GM12892 (cell line): ENCODE results near the gene MSANTD1.
"Not testable (repeated sequence)": the region's sequence is repeated elsewhere in the genome, so short reads cannot be mapped to it uniquely, and the experiment has no call there.

Source experiments
- DNase-seq: peaks from one replicate; pipeline ENCODE4 v3.0.0; 2011; ENCODE audit not compliant: insufficient read length
- FAIRE-seq: peaks from 2 replicates; lab custom pipeline; 2011; peaks lifted over from hg19 to GRCh38; lab: Jason Lieb, UNC
- POLR2A ChIP-seq: IDR thresholded peaks from 2 replicates; pipeline ENCODE4 v1.6.1; 2011; ENCODE audit warnings: low read depth, low read length, control low read depth
- POLR2AphosphoS5 ChIP-seq: IDR thresholded peaks from 2 replicates; pipeline ENCODE4 v1.6.1; 2011; ENCODE audit warnings: low read depth, low read length, control low read depth
- TAF1 ChIP-seq: IDR thresholded peaks from 2 replicates; pipeline ENCODE4 v1.6.1; 2011; ENCODE audit warnings: low read depth, mild to moderate bottlenecking, control low read depth, low read length, borderline replicate concordance

Gene MSANTD1

DNA sequence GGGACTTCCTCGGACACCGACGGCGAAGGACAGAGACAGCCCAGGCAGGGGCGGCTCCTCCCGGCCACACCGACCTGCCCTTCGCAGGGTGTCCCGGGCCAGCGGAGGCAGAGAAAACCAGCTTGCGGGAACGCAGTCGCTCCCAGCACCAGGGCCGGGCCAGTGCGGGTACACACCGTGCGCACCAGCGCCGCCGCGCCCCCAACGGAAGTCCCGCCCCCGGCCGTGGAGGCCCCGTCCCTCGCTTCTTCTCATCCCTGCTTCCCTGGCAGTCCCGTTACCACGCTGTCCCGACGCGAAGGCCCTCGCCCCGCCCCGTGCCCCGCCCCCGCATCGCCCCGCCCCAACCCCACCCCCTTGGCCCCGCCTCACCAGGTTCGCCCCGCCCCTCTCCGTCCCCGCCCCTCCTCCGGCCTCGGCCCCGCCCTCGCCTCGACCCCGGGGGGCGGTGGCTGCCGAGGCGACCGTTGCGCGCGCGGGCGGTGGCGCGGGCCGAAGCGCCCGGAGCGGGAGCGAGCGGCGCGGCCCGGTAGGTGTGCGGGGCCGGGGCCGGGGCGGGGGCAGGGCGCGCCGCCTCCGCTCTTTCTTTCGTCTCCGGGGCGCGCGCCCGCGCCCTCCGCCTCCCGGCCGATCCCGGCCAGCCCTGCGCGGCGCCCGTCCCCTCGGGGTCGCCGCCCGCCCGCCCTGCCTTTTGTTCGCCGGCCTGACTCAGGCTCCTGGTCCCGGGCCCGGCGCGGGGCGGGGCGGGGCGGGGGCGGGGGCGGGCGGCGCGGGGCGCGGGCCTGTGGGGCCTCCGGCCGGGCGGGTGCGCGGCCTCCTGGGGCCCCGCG lies 43.8 kb downstream of the MSANTD1 start, which contains the start of gene RGS12:
TSS of gene RGS12 (plus strand) at position 451 of the 830 bp plus-strand sequence. CDS start 23,150 bp downstream, outside the sequence.
- DNase-seq (peak; percentile 94), FAIRE-seq (peak; percentile 66)
- TF ChIP-seq POLR2A (no peak), TAF1 (no peak), POLR2AphosphoS5 (no peak)

DNA sequence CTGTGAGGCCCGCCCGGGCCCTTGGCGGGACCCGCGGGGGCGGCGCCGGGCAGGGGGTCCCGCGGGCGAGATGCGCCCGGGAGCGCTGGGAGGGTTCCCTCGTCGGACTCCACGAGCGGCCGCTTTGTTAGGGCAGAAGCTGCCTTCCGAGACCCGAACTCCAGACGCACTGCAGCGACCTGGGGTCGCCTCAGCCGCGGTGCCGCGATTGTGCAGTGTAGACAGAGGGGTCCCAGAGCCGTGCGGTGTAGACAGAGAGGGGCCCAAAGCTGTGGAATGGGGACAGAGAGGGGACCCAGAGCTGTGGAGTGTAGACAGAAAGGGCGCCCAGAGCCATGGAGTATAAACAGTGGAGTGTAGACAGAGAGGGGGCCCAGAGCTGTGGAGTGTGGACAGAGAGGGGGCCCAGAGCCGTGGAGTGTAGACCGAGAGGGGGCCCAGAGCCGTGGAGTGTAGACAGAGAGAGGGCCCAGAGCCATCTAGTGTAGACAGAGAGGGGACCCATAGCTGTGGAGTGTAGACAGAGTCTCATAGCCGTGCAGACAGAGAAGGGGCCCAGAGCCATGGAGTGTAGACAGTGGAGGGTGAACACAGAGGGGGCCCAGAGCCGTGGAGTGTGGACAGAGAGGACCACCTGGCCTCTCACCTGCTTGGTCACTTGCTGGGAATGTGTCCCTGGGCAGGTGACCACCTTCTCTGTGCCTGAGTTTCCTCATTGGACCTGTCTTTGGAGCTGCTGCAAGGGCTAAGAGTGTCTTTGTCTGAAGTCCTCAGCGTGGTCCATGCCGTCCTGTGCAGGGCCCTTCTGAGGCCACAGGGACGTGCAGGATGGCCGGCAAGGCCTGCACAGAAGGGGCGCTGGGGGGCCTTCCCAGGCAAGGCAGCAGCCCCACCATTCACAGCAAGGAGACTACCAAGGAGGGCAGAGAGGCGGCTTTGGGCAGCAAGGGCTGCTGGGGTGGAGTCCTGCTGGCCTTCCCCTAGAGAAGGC lies 44.7 kb downstream of the MSANTD1 start:
- no peak for TF ChIP-seq POLR2AphosphoS5
- no peak for TF ChIP-seq TAF1
- TF ChIP-seq POLR2A = no peak
- DNase-seq (no peak), FAIRE-seq (no peak)

DNA sequence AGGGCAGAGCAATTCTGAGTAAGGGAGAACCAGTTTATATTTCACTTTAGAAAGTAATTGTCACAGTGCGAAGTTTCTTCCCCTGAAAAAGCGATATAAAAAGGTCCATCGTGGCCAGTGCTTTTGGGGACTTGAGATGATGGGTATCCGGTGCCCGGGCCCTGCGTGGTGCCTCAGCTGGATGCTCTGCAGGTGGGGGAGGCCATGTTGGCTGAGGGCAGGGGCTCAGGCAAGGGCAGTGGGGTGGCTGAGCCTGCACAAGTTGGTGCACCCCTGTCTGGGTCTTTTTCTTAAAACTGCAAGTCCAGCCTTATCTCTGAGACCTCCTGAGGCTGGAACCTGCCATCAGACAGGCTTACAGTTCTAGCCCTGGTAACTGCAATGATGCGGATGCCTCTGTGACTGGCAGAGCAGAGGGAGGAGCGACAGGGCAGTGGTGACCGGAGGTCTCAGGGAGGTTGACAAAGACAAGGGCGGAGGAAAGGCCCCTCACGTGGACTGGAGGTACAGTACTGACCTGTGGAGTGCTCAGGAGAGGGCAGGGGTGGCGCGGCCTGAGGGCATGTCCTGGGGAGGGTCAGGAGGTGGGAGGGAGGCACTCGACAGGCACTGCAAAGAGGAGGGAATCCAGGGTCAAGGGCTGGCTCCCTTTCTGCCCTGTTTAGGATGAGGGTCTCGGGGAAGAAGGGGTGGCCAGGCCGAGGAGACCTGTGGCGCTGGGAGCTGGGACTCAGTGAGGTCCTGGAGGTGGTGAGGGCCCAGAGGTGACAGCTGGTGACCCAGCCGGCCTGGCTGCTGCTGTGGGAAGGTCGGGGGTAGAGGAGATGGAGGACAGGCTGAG lies 45.7 kb downstream of the MSANTD1 start:
- TF ChIP-seq POLR2AphosphoS5 (no peak), TAF1 (no peak), POLR2A (no peak)
- DNase-seq (no peak), FAIRE-seq (no peak)

DNA sequence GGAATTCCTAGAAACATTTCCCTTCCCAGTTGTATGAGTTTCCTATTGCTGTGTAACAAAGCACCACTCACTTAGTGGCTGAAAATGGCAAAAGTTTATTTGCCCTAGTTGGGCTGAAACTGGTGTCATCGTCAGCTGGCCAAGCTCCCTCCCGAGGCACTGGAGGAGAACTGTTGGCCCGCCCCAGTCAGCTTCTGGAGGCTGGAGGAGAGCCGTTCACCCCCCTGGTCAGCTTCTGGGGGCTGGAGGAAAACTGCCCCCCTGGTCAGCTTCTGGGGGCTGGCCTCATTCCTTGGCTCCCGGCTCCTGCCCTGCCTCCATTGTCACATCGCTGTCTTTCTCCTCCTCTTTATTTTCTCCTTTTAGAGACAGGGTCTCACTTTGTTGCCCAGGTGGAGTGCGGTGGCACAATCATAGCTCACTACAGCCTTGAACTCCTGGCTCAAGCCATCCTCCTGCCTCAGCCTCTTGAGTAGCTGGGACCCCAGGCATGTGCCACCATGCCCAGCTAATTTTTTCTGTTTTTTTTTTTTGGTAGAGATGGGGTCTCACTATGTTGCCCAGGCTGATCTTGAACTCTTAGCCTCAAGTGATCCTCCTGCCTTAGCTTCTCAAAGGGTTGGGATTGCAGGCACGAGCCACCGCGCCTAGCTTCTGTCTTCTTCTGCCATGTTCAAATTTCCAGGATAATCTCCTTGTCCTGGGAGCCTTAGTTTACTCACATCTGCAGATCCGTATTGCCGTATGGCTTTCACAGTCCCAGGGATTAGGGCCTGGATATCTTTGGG lies 47.1 kb downstream of the MSANTD1 start:
- TF ChIP-seq POLR2AphosphoS5 = no peak
- no peak for TF ChIP-seq TAF1
- DNase-seq (no peak), FAIRE-seq (no peak)

- no peak for TF ChIP-seq TAF1
- FAIRE-seq (no peak), DNase-seq (no peak)
These were observed 47.7 kb downstream of the MSANTD1 start for GRCh38 chr4:3296651-3297050.

DNA sequence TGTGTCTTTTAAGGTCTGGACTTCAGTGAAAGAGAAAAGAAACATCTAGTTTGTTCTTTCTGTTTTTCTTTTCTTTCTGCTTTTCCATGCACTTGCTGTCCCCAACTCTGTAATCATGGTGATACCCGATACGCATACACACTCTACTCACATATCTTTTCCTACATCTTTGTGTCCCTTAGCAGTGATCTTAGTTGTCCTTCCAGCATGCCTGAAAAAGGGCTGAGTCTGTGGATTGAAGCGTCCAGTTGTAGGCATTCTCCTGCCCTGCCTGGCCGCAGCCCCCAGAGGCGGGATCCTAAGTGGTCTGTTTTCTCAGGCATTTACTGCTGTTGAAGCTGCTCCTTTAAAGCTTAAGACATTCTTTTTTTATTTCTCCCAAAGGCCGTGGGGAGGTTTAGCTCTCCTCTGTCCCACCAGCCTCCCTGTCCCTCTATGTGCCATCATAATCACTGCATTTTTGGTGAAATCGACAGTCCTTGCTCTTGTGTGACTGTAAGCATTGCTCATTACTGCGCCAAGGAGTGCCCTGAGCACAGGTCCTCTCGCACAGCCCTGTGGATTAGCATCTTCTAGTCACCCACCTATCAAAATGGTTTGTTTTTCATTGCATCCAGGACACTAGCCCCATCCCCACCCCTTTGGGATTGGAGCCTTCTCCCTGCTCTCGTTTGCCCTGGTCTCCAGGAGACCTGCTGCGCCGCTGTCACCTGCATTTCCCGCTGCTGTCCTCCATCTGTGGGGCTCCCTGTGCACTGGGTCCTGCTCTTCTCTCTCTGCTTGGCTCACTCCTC lies 48.3 kb downstream of the MSANTD1 start:
- FAIRE-seq (no peak), DNase-seq (no peak)
- no peak for TF ChIP-seq POLR2AphosphoS5

GRCh38 chr4:3299122-3299975 lies 50.4 kb downstream of the MSANTD1 start:
- TF ChIP-seq TAF1 = no peak
- TF ChIP-seq POLR2A = no peak
- no peak for TF ChIP-seq POLR2AphosphoS5
- no peak for FAIRE-seq
- DNase-seq = no peak

DNA sequence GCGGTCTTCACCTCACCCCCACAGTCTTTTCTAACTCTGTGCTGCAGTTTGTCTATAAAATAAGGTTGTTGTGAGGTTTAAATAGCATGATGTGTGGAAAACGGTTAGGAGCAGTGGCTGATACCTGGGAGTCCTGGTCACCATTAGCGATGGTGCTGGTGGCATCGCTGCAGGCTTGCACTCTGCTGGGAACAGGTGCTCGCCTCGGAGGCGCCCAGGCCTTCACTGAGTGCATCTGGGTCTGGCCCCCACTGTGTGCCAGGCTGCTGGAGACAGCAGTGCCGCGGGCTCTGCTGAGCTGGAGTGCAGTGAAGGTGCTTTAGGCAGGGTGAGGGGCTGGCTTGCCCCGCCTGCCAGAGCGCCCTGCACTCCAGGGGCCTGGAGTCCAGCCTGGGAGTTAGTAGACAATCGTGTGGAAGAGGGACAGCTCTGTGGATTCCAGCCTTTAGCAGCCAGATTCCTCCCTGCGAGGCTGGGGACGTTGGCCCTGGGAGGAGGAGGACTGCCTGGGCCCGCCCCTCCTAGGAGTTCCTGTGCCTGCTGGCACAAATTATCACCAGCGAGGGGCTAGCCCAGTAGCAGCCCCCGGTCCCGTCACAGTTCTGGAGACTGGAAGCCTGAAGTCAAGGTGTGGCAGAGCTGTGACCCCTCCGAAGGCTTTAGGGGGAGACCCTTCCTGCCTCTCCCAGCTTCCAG lies 51.2 kb downstream of the MSANTD1 start:
- DNase-seq = no peak
- FAIRE-seq = no peak
- no peak for TF ChIP-seq TAF1
- TF ChIP-seq POLR2AphosphoS5 = no peak
- no peak for TF ChIP-seq POLR2A

GRCh38 chr4:3300882-3301281 lies 51.9 kb downstream of the MSANTD1 start:
- DNase-seq, FAIRE-seq: not testable (repeated sequence)
